GM18861 (cell line): ENCODE data around the gene CHD2.

Experiments used
- ATAC-seq: cut with Tn5 transposase; IDR thresholded peaks from one replicate; pipeline ENCODE4 v1.9.1; 2021; ENCODE audit not compliant: unreplicated experiment

Gene CHD2

DNA sequence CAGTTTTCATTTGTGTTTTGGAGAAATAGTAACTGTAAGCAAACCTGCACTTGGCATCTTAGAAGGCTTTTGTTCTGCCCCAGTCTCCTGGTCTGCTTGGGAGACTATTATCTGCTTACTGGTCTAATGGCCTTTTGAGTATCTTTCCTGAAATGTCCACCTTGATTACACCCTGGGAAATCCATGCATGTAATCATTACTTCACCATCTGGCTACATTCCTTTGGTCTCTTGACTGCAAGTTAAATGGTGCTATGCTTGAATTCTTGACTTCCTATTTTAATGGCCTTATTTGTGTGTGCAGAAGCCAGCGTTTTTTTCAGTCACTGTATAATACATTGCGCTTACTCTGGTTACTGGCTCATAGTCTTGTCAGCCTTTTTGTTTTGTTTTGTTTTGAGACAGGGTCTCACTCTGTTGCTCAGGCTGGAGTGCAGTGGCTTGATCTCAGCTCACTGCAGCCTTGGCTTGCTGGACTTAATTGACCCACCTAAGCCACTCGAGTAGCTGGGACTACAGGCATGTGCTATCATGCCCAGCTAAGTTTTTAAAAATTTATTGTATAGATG lies 30.0 kb downstream of the CHD2 start:
- no peak for ATAC-seq

DNA sequence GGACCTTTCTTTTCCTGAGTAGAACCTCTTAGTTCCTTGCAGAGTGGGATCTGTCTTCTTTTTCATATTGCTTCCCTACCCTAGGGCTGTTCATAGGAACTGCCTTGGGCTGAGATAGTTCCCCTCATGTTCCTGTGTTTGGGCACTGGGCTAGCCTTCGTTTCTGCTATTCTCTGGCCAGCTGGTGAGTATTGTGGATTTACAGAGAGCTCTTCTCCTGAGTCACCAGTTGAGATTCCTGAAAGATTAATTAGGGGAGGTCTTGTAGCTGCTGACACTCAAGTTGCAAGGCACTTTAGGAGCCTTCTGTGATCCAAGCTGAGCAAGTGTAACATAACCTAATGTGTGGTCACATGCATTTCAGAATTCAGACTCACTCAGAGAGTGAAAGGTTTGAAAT lies 30.7 kb downstream of the CHD2 start:
- ATAC-seq, result no peak

DNA sequence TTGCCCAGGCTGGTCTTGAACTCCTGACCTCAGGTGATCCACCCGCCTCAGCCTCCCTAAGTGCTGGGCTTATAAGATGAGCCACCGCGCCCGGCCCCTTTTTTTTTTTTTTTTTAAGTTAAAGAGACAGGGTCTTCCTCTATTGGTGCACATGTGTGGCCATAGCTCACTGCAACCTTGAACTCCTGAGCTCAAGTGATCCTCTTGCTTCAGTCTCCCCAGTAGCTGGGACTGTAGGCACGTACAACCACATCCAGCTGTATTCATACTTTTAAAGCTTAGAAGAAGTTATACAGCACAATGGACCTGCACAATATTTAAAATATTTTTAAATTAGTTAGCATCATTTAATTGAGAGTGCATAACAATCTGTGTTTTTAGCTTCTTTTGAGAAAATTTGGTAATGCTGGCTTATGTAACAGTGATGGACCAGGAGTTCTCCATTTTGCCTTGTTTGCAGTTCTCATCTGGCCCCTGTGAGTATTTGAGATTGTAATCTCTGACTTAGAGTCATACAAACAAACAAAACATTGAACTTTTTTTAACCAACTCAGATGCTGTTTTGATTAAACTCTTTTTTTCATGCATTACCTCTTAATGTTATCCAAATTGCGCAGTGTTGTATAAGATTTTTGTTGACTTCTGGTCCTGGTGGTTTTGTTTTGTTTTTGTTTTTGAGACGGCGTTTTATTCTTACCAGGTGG lies 33.0 kb downstream of the CHD2 start:
- ATAC-seq, result no peak

DNA sequence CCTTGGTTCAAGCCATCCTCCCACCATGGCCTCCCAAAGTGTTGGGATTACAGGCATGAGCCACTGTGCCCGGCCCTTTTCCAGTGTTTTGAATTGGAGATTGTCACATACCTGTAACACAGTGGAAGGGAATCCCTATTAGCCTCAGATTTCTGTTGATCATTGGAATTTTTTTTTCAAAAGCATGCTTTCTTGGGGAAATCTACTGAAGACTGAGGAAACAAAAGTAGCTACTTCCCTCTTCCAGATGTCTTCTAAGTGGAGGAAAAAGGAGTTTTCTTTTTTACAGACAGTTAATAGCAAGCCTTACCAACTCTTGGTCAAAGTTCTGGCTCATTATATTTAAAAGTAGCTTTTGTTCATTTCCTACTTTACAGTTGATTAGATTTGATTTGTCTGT lies 33.7 kb downstream of the CHD2 start:
- ATAC-seq, result no peak

DNA sequence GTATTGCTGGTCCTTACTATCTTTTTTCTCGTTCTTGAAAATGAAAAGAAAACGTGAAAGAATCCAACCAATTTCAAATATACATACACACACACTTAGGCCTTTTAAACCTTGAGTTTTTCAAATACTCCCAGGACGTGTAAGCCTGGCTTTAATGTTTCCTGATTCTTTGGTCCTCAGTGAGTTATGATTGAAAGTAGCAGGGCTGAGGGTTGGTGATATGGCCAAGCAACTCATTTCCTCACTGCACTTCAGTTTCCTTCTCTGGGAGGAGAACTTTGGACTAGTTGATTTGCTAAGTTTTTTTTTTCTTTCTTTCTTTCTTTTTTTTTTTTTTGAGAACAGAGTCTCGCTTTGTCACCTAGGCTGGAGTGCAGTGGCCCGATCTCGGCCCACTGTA lies 34.6 kb downstream of the CHD2 start:
- ATAC-seq, result no peak

DNA sequence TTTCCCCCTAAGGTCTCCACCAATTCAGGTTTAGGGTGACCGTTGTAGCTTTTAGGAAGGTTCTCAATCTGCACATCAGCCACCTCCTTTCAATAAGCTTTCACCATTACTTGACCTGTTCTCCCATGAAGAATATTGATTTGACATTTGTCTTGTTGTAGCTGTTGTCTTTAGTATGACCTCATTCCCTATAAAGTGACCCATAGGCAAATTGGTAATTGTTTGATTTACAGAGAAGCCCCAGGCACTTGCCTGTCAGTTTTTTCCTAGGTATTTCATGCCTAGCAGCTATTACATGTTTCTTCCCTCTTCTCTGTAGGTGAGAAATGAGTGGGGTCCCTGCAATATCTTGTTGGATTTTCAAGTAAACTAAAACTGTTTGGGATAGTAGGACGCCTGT lies 36.0 kb downstream of the CHD2 start:
- no peak for ATAC-seq

DNA sequence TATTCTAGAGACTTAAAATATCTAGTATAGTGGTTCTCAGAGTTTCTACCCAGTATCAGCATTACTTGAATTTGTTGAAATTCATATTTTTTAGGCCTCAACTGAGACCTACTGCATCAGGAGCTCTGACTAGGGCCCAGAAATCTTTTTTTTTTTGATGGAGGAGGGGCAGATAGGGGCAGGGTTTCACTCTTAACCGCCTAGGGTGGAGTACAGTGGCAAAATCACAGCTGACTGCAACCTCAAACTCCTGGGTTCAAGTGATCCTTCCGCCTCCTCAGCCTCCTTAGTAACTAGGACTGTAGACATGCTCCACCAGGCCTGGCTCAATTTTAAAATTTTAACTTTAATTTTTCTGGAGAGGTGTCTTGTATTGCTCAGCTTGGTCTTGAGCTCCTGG lies 36.6 kb downstream of the CHD2 start:
- ATAC-seq, result no peak

DNA sequence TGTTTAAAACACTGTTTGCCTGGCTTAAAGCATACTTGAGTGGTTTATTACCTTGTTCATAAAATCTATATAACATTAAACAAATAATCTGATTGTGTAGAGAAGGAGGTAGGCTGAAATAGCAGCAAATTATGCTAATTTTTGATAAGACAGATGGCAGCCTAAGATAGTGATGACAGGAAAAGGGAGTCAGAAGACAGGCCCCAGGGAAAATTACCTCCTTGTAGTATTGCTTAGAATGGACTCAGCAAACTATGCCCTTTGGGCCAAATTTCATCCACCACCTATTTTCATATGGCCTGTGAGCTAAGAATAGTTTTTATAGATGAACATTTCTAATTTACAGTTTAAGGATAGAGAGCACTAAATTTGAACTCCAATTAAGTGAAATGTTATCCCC lies 37.8 kb downstream of the CHD2 start:
- ATAC-seq, result no peak

DNA sequence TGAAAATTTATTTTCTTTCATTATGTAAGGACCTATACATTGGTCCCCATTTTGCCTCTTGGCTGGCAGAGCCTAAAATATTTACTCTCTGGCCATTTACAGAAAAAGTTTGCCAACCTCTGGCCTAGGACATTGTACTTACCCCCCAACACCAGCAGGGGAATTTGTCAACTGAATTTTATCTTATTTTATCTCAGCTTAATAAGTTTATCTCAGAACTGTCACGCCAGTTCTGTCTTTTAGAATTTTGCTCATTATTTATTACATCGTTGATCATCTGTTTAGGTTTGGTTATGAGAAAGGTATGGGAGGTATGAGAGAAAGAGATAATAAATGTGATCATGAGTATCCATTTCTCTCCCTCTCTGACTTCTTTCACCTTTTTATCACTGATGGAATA lies 38.3 kb downstream of the CHD2 start:
- ATAC-seq, result no peak

DNA sequence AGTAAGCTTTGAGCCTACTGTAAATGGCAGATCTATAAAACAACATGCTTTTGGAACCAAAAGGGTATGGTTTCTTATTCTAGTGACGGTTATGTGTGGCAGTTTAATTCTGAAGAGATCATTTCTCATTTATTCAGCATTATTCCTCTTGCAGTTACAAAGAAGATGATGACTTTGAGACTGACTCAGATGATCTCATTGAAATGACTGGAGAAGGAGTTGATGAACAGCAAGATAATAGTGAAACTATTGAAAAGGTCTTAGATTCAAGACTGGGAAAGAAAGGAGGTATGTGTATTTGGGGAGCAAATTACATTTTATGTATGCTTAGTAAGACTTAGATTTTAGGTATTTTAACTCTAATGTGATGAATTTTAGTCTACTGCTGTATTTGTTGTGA lies 41.5 kb downstream of the CHD2 start:
- ATAC-seq, result no peak

DNA sequence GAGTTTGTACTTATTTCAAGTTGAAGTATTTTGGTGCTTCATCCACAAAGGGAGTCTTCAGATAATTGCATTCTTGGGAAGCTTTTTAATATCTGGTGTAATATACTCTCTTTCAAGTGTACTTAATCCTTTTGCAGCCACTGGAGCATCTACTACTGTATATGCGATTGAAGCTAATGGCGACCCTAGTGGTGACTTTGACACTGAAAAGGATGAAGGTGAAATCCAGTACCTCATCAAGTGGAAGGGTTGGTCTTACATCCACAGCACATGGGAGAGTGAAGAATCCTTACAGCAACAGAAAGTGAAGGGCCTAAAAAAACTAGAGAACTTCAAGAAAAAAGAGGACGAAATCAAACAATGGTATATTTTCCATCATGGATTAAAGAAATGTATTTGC lies 42.6 kb downstream of the CHD2 start:
- no peak for ATAC-seq

DNA sequence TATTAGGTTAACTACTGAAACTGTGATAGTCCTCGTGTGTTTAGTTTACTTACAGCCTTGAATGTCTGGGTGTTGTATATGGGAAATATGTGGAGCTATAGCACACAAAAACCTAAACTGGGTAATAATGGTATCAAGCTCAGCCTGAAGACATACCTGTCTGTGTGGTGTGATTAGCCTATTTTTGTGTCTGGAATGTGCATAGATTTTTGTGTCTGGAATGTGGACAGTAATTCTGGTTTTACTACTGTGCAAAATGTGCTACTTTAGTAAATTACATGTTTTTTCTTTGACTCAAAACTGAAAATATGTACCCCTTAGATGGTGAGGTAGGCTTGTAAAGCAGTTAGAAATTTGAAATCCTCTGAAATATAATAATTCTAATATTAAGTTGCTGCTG lies 43.5 kb downstream of the CHD2 start:
- ATAC-seq, result no peak

DNA sequence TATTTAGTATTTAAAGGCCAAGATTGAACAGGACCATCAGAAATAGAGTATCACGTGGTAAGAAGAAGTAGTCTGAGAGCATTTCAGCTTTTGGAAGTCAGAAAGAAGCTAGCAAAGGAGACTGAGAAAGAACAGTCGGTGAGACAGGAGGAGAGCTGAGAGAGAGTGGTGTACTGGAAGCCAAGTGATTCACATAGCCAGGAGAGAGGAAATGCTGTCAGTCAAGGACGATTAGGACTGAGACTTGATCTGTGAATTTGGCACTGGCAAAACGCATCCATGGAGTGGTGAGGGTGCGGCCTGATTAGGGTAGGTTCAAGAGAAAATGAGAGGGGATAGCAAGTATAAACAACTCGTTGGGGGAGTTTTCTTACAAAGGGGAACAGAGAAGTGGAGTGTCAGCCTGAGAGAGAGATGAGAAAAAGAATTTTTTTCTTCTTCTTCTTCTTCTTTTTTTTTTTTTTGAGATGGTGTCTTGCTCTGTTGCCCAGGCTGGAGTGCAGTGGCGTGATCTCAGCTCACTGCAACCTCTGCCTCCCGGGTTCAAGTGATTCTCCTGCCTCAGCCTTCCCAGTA lies 44.9 kb downstream of the CHD2 start:
- no peak for ATAC-seq

DNA sequence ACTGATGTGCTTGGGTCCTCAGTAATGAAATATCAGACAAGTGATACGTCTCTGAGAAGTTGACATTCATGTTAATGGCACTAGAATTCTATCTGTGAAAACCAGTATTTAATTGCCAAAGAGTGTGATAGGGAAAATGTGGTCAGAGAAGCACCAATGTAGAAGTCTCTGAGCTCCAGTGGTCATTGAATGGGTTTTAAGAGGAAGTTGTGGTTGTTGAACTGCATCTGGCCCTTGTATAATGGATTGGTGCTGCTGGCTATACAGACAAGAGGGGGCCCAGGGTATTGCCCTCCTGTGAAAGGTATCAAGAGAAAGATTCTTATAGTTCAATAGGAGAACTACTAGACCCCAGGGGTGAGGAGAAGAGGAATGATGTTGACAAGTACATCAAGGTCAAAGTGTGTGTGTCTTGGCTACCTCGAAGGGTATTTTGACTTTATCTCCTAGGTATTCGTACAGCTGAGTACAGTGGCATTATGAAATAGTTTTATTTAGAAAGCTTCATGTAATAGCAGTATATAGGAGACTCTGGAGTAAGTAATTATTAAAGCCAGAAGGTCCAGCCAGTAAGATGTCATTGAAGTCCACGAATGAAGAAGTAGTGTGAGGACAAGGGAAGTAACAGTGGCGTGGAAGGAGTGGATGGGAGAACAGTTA lies 47.1 kb downstream of the CHD2 start:
- ATAC-seq, result no peak

DNA sequence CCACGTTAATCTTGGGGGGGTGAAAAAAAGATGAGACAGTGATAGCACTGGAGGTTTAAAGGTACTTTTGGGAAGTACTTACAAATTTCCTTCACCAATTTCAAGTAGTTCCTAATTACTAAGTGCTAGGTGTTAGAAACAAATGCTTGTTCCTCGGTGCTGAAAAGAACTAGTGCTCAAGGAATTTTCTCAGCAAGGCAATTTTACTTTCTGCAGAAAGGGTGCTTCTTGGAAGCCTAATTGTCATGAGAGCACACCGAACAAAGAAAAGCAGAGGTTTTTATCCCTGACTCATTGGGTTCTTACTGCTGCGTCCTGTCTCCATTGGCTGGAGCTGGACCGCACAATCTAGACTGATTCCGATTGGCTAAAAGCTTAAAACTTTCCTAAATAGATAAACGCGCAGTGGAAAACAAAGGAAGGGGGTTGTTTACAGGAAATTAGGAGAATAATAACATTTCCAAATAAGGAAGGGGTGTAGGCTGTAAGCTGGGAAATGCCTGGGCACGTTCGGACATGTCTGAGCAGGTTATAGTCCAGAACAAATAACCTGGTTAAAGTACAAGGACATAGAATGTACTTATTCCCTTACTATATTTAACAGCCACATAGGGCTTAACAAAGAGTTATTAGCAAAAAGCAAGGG lies 49.6 kb downstream of the CHD2 start:
- no peak for ATAC-seq

DNA sequence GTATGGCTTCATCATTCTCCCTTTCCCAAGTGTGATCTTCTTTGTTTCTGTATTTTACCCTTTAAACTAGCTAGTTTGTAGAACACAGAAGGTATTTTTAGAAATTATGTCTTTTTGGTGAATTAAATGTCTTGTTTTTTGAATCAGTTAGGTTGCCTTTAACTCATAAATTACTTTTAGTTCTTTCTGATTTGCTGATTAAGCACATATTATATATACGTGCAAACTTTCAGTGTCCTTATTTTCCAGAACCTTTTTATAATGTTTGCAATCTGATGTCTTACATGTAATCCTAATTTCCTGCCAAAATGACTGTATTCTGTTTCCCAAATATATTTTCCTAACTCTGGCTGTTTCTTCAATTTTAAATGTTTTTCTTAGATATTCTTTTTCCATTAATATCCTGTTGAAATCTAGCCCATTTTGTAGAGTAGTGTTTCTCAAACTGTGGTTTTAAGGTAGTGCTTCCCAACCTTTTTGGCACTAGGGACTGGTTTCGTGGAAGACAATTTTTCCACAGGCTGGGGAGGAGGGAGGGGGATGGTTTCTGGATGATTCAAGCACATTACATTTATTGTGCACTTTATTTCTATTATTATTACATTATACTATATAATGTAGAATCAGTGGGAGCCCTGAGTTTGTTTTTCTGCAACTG lies 51.8 kb downstream of the CHD2 start:
- no peak for ATAC-seq

DNA sequence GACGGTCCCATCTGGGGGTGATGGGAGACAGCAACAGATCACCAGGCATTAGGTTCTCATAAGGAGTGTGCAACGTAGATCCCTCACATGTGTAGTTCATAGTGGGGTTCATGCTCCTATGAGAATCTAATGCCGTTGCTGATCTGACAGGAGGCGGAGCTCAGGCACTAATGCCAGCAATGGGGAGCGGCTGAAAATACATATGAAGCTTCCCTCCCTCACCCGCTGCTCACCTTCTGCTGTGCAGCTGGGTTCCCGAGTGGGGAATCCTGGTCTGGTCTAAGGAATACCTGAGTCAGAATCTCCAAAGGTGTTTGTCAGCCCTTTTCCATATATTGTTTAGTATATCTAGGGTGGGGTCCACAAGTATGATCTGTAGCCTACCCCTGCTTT lies 52.3 kb downstream of the CHD2 start:
- ATAC-seq, result no peak

DNA sequence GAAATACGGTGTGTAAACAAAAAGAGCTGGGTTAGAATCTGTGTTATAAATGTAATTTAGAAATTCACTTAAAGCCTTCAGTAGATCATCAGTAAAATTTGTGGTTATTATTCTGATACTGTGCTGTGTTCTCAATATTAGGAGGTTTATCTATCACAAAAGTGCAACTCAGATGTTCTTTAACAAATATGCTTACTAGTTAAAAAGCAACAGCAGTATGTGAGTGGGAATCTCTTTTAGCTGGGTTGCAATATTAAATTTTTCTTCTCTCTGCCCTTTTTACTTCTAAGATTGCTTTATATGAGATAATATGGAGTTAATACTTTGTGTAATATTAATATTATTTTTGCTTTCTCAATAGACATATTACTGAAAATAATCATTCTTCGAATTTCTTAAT lies 53.4 kb downstream of the CHD2 start:
- ATAC-seq, result no peak

DNA sequence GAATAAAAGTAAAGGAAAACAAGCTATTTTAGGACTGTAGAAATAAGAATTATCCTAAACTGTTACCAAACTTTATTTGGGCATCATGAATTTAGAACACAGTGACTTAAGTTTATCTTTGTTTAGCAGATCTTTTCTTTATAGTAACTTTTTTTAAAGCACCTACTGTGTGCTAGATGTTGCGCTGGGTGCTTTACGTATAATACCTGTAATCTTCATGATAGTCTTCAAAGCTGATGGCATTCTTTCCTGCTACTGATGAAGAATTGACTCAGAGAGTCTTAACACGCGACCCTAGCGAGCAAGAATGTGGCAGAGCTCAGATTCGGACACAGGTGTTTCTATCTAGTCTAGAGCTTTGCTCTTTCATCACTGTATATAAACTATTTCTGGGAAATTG lies 53.9 kb downstream of the CHD2 start:
- no peak for ATAC-seq

DNA sequence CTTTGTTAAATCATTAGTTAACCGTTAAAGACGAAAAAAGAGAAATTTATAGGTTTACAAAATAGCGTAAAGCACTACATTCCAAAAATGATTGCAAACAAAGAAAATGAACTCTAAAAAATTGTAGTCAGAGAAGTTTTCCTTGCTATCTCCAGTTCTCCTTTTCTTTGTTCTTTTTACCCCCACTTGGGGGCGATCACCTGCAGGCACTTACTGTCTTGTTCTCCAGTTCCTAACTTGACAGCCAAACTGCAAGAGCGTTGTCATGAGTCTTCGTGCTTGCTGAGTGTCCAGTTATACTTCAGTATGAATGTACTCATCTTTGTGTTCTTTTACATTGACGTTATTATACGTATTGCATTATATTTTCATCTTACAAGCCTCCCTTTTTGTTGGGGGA lies 54.5 kb downstream of the CHD2 start:
- ATAC-seq, result no peak

DNA sequence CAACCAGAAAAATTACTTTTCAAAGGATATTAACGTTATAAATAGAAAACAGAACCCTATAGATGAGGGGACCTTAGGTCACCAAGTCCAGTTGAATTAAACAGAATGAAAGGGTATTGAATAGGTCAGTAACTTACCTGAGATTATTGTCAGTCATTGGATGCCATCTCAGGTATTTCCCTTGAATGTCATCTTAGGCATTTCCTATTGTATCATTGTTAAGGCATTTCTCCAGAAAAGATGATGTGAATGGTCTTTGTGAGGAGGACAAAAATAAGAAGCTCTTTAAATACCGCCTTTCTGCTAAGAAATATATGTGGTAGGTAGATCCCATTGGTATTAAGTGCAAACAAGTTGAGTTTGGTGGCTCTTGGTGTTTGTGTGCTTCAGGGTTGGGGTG lies 55.6 kb downstream of the CHD2 start:
- ATAC-seq, result no peak
